A549 (cell line): ENCODE measurements around the gene FXYD3. TPM values are rescaled to one million over a fixed set of nuclear protein-coding genes. Genes with fewer than 3 reads are reported as not detected.

Experiments
- ATAC-seq, 2 experiments: fragments of 200-7000 bp in 1 of 2; fragments of >200 bp in 1 of 2; cut with Nextera tagmentation in 1 of 2; cut with Tn5 transposase in 1 of 2; 3 replicates each; pipeline versions ENCODE4 v1.8.0 to v1.9.1; 2018 to 2020; ENCODE audit warnings: mild to moderate bottlenecking in 1 of 2, moderate library complexity in 1 of 2
- CTCF ChIA-PET: fragments of 300-600 bp; sonication (Branson Sonifier 250); formaldehyde crosslinking; extraction: SDS; loops from one replicate; lab custom pipeline; 2021; ENCODE audit warnings: antibody characterized with exemption, inconsistent platforms; lab: Yijun Ruan, JAX
- POLR2A ChIA-PET: fragments of 350-600 bp; formaldehyde crosslinking; extraction: SDS; loops from one replicate; lab custom pipeline; 2021; ENCODE audit warnings: antibody characterized with exemption, inconsistent platforms; lab: Yijun Ruan, JAX
- DNase-seq, 2 experiments: peaks; one replicate each; pipeline versions ENCODE4 v3.0.0 to v3.0.0-alpha.2; 2011 to 2016; ENCODE audit warnings: low read depth in 1 of 2, low spot score in 1 of 2
- FAIRE-seq: peaks from 2 replicates; lab custom pipeline; 2011; peaks lifted over from hg19 to GRCh38; lab: Jason Lieb, UNC
- H3K27ac ChIP-seq, 2 experiments: fragments of >200 bp; sonication (Bioruptor Twin); formaldehyde crosslinking; 3 replicates each; pipeline ENCODE4 v1.5.1; 2016 to 2017
- H3K4me1 ChIP-seq: fragments of >200 bp; sonication (Bioruptor Twin); formaldehyde crosslinking; 3 replicates; pipeline ENCODE4 v1.6.1; 2016
- H3K4me2 ChIP-seq: fragments of >200 bp; sonication (Bioruptor Twin); formaldehyde crosslinking; 3 replicates; pipeline ENCODE4 v1.6.1; 2016
- H3K4me3 ChIP-seq: fragments of >200 bp; sonication (Bioruptor Twin); formaldehyde crosslinking; 3 replicates; pipeline ENCODE4 v1.5.1; 2016
- H3K9me3 ChIP-seq: fragments of >200 bp; sonication (Bioruptor Twin); formaldehyde crosslinking; 3 replicates; pipeline ENCODE4 v1.6.1; 2016
- CBX8 ChIP-seq: fragments of 200-600 bp; sonication (generic); IDR thresholded peaks from 2 replicates; pipeline ENCODE4 v1.6.1; 2016
- CEBPB ChIP-seq, 2 experiments: fragments of >200 bp in 1 of 2; sonication (Bioruptor Twin) in 1 of 2; formaldehyde crosslinking in 1 of 2; IDR thresholded peaks; 2 replicates each; pipeline ENCODE4 v1.6.1; 2012 to 2016
- CHD4 ChIP-seq: fragments of 200-600 bp; sonication (generic); IDR thresholded peaks from 2 replicates; pipeline ENCODE4 v1.6.1; 2016; ENCODE audit warnings: antibody characterized with exemption, mild to moderate bottlenecking, borderline replicate concordance
- CTCF ChIP-seq: fragments of >200 bp; sonication (Bioruptor Twin); formaldehyde crosslinking; IDR thresholded peaks from 3 replicates; pipeline ENCODE4 v1.5.1; 2016
- EHMT2 ChIP-seq: fragments of 200-600 bp; sonication (generic); IDR thresholded peaks from 2 replicates; pipeline ENCODE4 v1.6.1; 2016; ENCODE audit warnings: antibody characterized with exemption, low read depth, mild to moderate bottlenecking, moderate library complexity
- ELK1 ChIP-seq: fragments of 150-350 bp; IDR thresholded peaks from 2 replicates; pipeline ENCODE4 v1.6.1; 2014; ENCODE audit warnings: low read depth, mild to moderate bottlenecking, low read length
- HES2 ChIP-seq: fragments of >200 bp; sonication (Bioruptor Twin); formaldehyde crosslinking; IDR thresholded peaks from 2 replicates; pipeline ENCODE4 v1.6.1; 2016
- HEYL ChIP-seq: fragments of 250-450 bp; sonication (Bioruptor Pico); IDR thresholded peaks from 2 replicates; pipeline ENCODE4 v1.8.0; 2021; ENCODE audit warnings: mild to moderate bottlenecking, moderate library complexity
- HOXB13 ChIP-seq: fragments of 250-450 bp; sonication (Bioruptor Pico); IDR thresholded peaks from 2 replicates; pipeline ENCODE4 v1.5.0; 2020; ENCODE audit warnings: low read depth, mild to moderate bottlenecking, moderate library complexity
- KDM5A ChIP-seq: fragments of 200-600 bp; sonication (generic); IDR thresholded peaks from 2 replicates; pipeline ENCODE4 v1.6.1; 2016; ENCODE audit warnings: antibody characterized with exemption, mild to moderate bottlenecking
- MAFK ChIP-seq: fragments of 450-650 bp; IDR thresholded peaks from 2 replicates; pipeline ENCODE4 v1.6.1; 2014; ENCODE audit not compliant: partially characterized antibody
- MAZ ChIP-seq: fragments of 150-350 bp; IDR thresholded peaks from 2 replicates; pipeline ENCODE4 v1.6.1; 2014; ENCODE audit warnings: antibody characterized with exemption, low read depth, low read length, borderline replicate concordance
- RARB ChIP-seq: fragments of 250-450 bp; sonication (Bioruptor Pico); IDR thresholded peaks from 2 replicates; pipeline ENCODE4 v1.8.0; 2021; ENCODE audit warnings: mild to moderate bottlenecking, moderate library complexity
- RCOR1 ChIP-seq: fragments of 150-350 bp; IDR thresholded peaks from 2 replicates; pipeline ENCODE4 v1.6.1; 2014; ENCODE audit warnings: antibody characterized with exemption, low read length, low read depth
- RFX5 ChIP-seq: fragments of 450-650 bp; IDR thresholded peaks from 2 replicates; pipeline ENCODE4 v1.7.1; 2014; ENCODE audit warnings: antibody characterized with exemption, mild to moderate bottlenecking, moderate library complexity
- SREBF2 ChIP-seq: fragments of 450-650 bp; IDR thresholded peaks from 2 replicates; pipeline ENCODE4 v1.6.1; 2014; ENCODE audit warnings: mild to moderate bottlenecking, moderate library complexity
- TFCP2L1 ChIP-seq: fragments of 250-450 bp; sonication (Bioruptor Pico); IDR thresholded peaks from 2 replicates; pipeline ENCODE4 v1.5.0; 2021; ENCODE audit warnings: mild to moderate bottlenecking
- ZC3H11A ChIP-seq: fragments of 450-650 bp; IDR thresholded peaks from 2 replicates; pipeline ENCODE4 v1.6.1; 2014; ENCODE audit warnings: antibody characterized with exemption, mild to moderate bottlenecking
- ZFP36 ChIP-seq: fragments of 450-650 bp; IDR thresholded peaks from 2 replicates; pipeline ENCODE4 v1.6.1; 2014; ENCODE audit warnings: borderline replicate concordance; ENCODE audit not compliant: partially characterized antibody
- WGBS: methylation state at CpG from one replicate; pipeline ENCODE4 v1.1.6; 2017; ENCODE audit errors: missing lambda C conversion rate; 5-methylcytosine and 5-hydroxymethylcytosine counted together
- polyA plus RNA-seq, 4 experiments: library from polyadenylated mRNA; depleted of rRNA in 3 of 4; stranded (reverse); fragments of >200 nt; fragmentation: RNase III in 1 of 4; extraction: RNeasy Plus Mini Kit Qiagen cat#74134 plus additional on column Dnase treatment in 1 of 4; gene quantifications; 2 replicates in 3 of 4; 3 replicates in 1 of 4; pipeline ENCODE4 v1.2.3, GENCODE V29; 2011 to 2017
- TF ChIP-seq, protein P1 (sequence below): fragments of 450-650 bp; IDR thresholded peaks from 2 replicates; pipeline ENCODE4 v1.6.1; 2014; ENCODE audit warnings: antibody characterized with exemption
- TF ChIP-seq, protein P2 (sequence below): IDR thresholded peaks from 2 replicates; pipeline ENCODE4 v1.6.1; 2012

Gene FXYD3
- polyA plus RNA-seq, 2 of the 4 experiments (the other 2 are of a cell fraction), result 0.32 TPM; not detected in 1

DNA sequence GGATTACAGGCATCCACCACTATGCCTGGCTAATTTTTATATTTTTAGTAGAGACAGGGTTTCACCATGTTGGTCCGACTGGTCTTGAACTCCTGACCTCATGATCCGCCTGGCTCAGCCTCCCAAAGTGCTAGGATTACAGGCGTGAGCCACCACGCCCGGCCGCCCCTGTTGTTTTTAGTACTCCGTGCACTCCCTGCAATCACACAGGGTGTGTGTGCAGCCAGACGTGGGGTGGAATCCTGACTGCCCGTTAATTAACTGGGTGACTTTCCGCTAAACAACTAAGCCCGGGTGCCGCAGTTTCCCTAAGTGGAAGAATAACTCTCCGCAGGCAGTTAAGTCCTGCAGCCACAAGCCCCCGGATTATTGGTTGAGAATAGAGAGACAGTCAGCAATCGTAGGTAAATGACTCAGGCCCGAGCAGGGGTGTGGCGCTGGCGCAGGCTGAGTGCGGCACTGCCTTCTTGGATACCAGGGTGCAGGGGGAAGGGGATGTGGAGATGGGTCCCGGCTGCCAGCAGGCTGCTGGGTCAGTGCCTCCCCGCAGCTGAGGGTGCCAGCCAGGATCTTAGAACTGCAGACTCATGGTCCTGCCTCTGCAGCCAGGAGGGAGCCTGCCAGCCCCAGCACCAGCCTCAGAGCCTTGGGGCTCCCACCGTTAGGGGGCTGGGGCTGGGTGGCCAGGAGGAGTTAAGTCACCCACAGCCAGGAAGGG lies 6.1 kb upstream of the FXYD3 start:
- WGBS, result 65% methylated on average over 22 of the region's 22 CpGs
- Histone ChIP-seq H3K4me3 (no peak overlapping the region), H3K4me1 (peaks cover 9% of the 10 kb centered on the region; the same call in 1 of the 3 replicates), H3K4me2 (no peak overlapping the region), H3K9me3 (peaks cover 6% of the 10 kb centered on the region; the same call in 1 of the 3 replicates)
- no peak for FAIRE-seq
- TF ChIP-seq MAZ, result no peak
- TF ChIP-seq RCOR1, result no peak
- peak; percentile 4 for TF ChIP-seq MAFK
- TF ChIP-seq HES2, result no peak
- TF ChIP-seq, all 56 proteins: peak for 1
- DNase-seq (peak in 1 of 2 experiments; percentile 54), ATAC-seq (peak; percentile 32 to 71; a peak in 4 of 6 replicates)
- H3K27ac ChIP-seq, result peak overlapping the region in 1 of 2 experiments; percentile 46; a peak in 3 of 6 replicates
- POLR2A ChIA-PET, result no interaction called here
- CTCF ChIA-PET, result interaction anchor here (1.1 to 3.7 kb wide), 7 partner anchors 8 to 65 kb away, joined by 3 to 29 read pairs (median 8); partner anchors contain the start of gene LGI4

DNA sequence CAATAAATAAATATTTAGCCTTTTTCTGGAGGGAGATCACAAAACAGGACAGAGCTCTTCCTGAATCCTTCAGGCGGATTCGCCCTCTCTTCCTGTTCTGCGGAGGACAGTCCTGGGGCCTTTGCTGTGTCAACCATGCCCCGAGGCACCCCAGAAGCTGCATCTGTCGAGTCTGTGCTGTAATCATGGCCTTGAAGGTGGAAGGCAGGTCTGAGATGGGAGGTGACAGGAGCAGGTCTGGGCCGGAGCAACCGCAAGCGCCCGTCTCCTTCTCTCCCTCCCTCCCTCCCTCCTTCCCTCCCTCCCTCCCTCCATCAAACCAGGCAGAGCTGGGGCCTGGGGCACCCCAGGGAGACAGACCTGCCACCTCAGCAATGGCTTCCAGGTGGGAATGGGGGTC lies 4.6 kb upstream of the FXYD3 start:
- CTCF ChIA-PET, result interaction anchor here (0.7 to 3.0 kb wide), 11 partner anchors 11 to 138 kb away, joined by 3 to 21 read pairs (median 7); partner anchors contain the start of genes FXYD7 and LGI4
- TF ChIP-seq CTCF (no peak), HEYL (CRISPR knock-in tag) (no peak), RARB (CRISPR knock-in tag) (no peak), RFX5 (no peak), EHMT2 (no peak), KDM5A (no peak), CBX8 (no peak), CEBPB (IDR thresholded peaks at IDR 0.05) (no peak), ZC3H11A (no peak), HOXB13 (no peak), TFCP2L1 (no peak), CHD4 (no peak), SREBF2 (no peak)
- TF ChIP-seq, protein P1, sequence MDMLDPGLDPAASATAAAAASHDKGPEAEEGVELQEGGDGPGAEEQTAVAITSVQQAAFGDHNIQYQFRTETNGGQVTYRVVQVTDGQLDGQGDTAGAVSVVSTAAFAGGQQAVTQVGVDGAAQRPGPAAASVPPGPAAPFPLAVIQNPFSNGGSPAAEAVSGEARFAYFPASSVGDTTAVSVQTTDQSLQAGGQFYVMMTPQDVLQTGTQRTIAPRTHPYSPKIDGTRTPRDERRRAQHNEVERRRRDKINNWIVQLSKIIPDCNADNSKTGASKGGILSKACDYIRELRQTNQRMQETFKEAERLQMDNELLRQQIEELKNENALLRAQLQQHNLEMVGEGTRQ, result no peak
- TF ChIP-seq, all 56 proteins: peak for 0
- Histone ChIP-seq H3K4me1 (peaks cover 16% of the 10 kb centered on the region; the same call in 1 of the 3 replicates), H3K9me3 (peaks cover 6% of the 10 kb centered on the region; the same call in 1 of the 3 replicates), H3K4me3 (no peak overlapping the region), H3K27ac (no peak overlapping the region), H3K4me2 (no peak overlapping the region)
- peak; percentile 18 for FAIRE-seq
- WGBS, result 67% methylated on average over 9 of the region's 9 CpGs
- POLR2A ChIA-PET, result interaction anchor here (0.6 kb wide), 1 partner anchor 658 kb away, joined by 4 read pairs; no protein-coding TSS in a partner anchor
- no peak for ATAC-seq
- DNase-seq, result no peak

- Histone ChIP-seq H3K4me2 (no peak overlapping the region), H3K27ac (no peak overlapping the region), H3K4me1 (peaks cover 16% of the 10 kb centered on the region; the same call in 1 of the 3 replicates)
- no peak for FAIRE-seq
- no peak for TF ChIP-seq CEBPB (IDR thresholded peaks at IDR 0.05)
- TF ChIP-seq SREBF2, result no peak
- no peak for TF ChIP-seq ZFP36
- TF ChIP-seq, protein P2, sequence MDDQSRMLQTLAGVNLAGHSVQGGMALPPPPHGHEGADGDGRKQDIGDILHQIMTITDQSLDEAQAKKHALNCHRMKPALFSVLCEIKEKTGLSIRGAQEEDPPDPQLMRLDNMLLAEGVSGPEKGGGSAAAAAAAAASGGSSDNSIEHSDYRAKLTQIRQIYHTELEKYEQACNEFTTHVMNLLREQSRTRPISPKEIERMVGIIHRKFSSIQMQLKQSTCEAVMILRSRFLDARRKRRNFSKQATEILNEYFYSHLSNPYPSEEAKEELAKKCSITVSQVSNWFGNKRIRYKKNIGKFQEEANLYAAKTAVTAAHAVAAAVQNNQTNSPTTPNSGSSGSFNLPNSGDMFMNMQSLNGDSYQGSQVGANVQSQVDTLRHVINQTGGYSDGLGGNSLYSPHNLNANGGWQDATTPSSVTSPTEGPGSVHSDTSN, result no peak
- TF ChIP-seq ELK1, result no peak
- TF ChIP-seq CTCF, result no peak
- no peak for TF ChIP-seq HES2
- TF ChIP-seq, all 56 proteins: peak for 0
- 80% methylated on average over 15 of the region's 15 CpGs for WGBS
- DNase-seq (no peak), ATAC-seq (no peak)
- ChIA-PET CTCF (interaction anchor here (0.6 to 2.6 kb wide), 7 partner anchors 10 to 436 kb away, joined by 3 to 11 read pairs (median 7); no protein-coding TSS in a partner anchor), POLR2A (no interaction called here)
- H3K9me3 ChIP-seq, result no peaks in the 10 kb centered on the region
- no peak overlapping the region for H3K4me3 ChIP-seq
Observed at GRCh38 chr19:35112995-35113688, 2.5 kb upstream of the FXYD3 start.
